DOHH2 (cell line): Measurements from ENCODE around the gene GCAT.

Experiments used
- H3F3A ChIP-seq: fragments of 200-600 bp; sonication (generic), shearing (Covaris generic); 2 replicates; pipeline ENCODE4 v1.6.0; 2016; ENCODE audit warnings: antibody characterized with exemption, mild to moderate bottlenecking; ENCODE audit not compliant: control insufficient read depth, insufficient read depth
- H3K27ac ChIP-seq: fragments of 200-600 bp; sonication (generic); 2 replicates; pipeline ENCODE4 v1.5.1; 2014; ENCODE audit warnings: low read depth, mild to moderate bottlenecking, low read length, moderate library complexity
- H3K27me3 ChIP-seq: fragments of 200-600 bp; sonication (generic); 2 replicates; pipeline ENCODE4 v1.6.1; 2014; ENCODE audit warnings: mild to moderate bottlenecking, low read length, mixed read lengths; ENCODE audit not compliant: control insufficient read depth
- H3K36me3 ChIP-seq: fragments of 200-600 bp; sonication (generic); 2 replicates; pipeline ENCODE4 v1.6.1; 2014; ENCODE audit warnings: mild to moderate bottlenecking, low read length, moderate library complexity, mixed read lengths; ENCODE audit not compliant: control insufficient read depth
- H3K4me1 ChIP-seq: fragments of 200-600 bp; sonication (generic); 2 replicates; pipeline ENCODE4 v1.6.1; 2014; ENCODE audit warnings: mild to moderate bottlenecking, low read length, mixed read lengths; ENCODE audit not compliant: control insufficient read depth
- H3K4me2 ChIP-seq: fragments of 200-600 bp; sonication (generic); 2 replicates; pipeline ENCODE4 v1.6.0; 2014; ENCODE audit warnings: mild to moderate bottlenecking, low read length, moderate library complexity
- H3K4me3 ChIP-seq: fragments of 200-600 bp; sonication (generic); 2 replicates; pipeline ENCODE4 v1.5.1; 2014; ENCODE audit warnings: mild to moderate bottlenecking, low read length, mixed read lengths
- H3K79me2 ChIP-seq: fragments of 200-600 bp; sonication (generic); 2 replicates; pipeline ENCODE4 v1.6.1; 2014; ENCODE audit warnings: mild to moderate bottlenecking, low read length, mixed read lengths; ENCODE audit not compliant: control insufficient read depth
- H3K9me2 ChIP-seq: fragments of 200-600 bp; sonication (generic); replicated peaks from 2 replicates; pipeline ENCODE4 v1.6.1; 2014; ENCODE audit warnings: mild to moderate bottlenecking, low read length, mixed read lengths; ENCODE audit not compliant: control insufficient read depth
- H3K9me3 ChIP-seq: fragments of 200-600 bp; sonication (generic); 2 replicates; pipeline ENCODE4 v1.6.1; 2014; ENCODE audit warnings: antibody characterized with exemption, low read length, mixed read lengths; ENCODE audit not compliant: control insufficient read depth, insufficient read depth
- H4K20me1 ChIP-seq: fragments of 200-600 bp; sonication (generic); 2 replicates; pipeline ENCODE4 v1.6.0; 2014; ENCODE audit warnings: low read depth, mild to moderate bottlenecking, antibody characterized with exemption, low read length, moderate library complexity; ENCODE audit not compliant: control insufficient read depth, insufficient read depth
- CTCF ChIP-seq: fragments of 200-600 bp; sonication (generic); IDR thresholded peaks from one replicate; pipeline ENCODE4 v1.5.1; 2014; ENCODE audit warnings: antibody characterized with exemption, mild to moderate bottlenecking, low read depth, low read length; ENCODE audit not compliant: poor library complexity, severe bottlenecking
- EZH2phosphoT487 ChIP-seq: fragments of 200-600 bp; sonication (generic); IDR thresholded peaks from 2 replicates; pipeline ENCODE4 v1.6.1; 2017; ENCODE audit warnings: borderline replicate concordance, mild to moderate bottlenecking, antibody characterized with exemption, low read length, moderate library complexity, mixed read lengths

The GCAT gene

GRCh38 chr22:37849089-37849751, 41.5 kb downstream of the GCAT start, which contains the start of gene EIF3L:
Gene EIF3L (plus strand): TSS chr22:37849419. CDS start chr22:37849450, 31 bp downstream.
- 0 out of 2 replicates have a peak, but pooled peaks cover 5% of the 10 kb centered on the region for H4K20me1 ChIP-seq
- TF ChIP-seq CTCF (no peak), EZH2phosphoT487 (no peak)
- H3K27ac ChIP-seq = peak within 1 kb of the TSS; percentile 51
- H3K27me3 ChIP-seq = no peaks in the 10 kb centered on the region
- peaks cover 60% of the 10 kb centered on the region for H3K36me3 ChIP-seq
- H3K9me2 ChIP-seq = no peaks in the 10 kb centered on the region
- peaks cover 34% of the 10 kb centered on the region for H3K4me1 ChIP-seq
- peak within 1 kb of the TSS; percentile 98 for H3K4me2 ChIP-seq
- H3K4me3 ChIP-seq = peak within 1 kb of the TSS; percentile 98
- H3K79me2 ChIP-seq = peaks cover 73% of the 10 kb centered on the region
- peaks cover 20% of the 10 kb centered on the region for H3F3A ChIP-seq
- peaks cover 7% of the 10 kb centered on the region; the same call in 1 of the 2 replicates for H3K9me3 ChIP-seq

GRCh38 chr22:37850801-37851200, 43.1 kb downstream of the GCAT start:
- Histone ChIP-seq H3K27me3 (no peaks in the 10 kb centered on the region), H3K27ac (no peak overlapping the region), H3K9me2 (no peaks in the 10 kb centered on the region), H3K79me2 (peaks cover 84% of the 10 kb centered on the region), H3K9me3 (no peaks in the 10 kb centered on the region), H3K36me3 (peaks cover 76% of the 10 kb centered on the region), H3K4me2 (peak overlapping the region; percentile 98), H3F3A (peaks cover 12% of the 10 kb centered on the region; the same call in 1 of the 2 replicates), H3K4me3 (peak overlapping the region; percentile 98), H3K4me1 (peaks cover 28% of the 10 kb centered on the region), H4K20me1 (0 out of 2 replicates have a peak, but pooled peaks cover 5% of the 10 kb centered on the region)
- TF ChIP-seq EZH2phosphoT487 = no peak
- TF ChIP-seq CTCF = no peak

GRCh38 chr22:37852418-37852817, 44.7 kb downstream of the GCAT start:
- no peaks in the 10 kb centered on the region for H3K9me2 ChIP-seq
- no peak overlapping the region for H3K27ac ChIP-seq
- H3K36me3 ChIP-seq = peaks cover 90% of the 10 kb centered on the region
- no peaks in the 10 kb centered on the region for H3K27me3 ChIP-seq
- H3K4me3 ChIP-seq = no peak overlapping the region
- peaks cover 7% of the 10 kb centered on the region; the same call in 1 of the 2 replicates for H3F3A ChIP-seq
- peaks cover 28% of the 10 kb centered on the region for H3K4me1 ChIP-seq
- no peaks in the 10 kb centered on the region for H3K9me3 ChIP-seq
- 0 out of 2 replicates have a peak, but pooled peaks cover 5% of the 10 kb centered on the region for H4K20me1 ChIP-seq
- no peak overlapping the region for H3K4me2 ChIP-seq
- peaks cover 87% of the 10 kb centered on the region for H3K79me2 ChIP-seq
- TF ChIP-seq EZH2phosphoT487 (no peak), CTCF (no peak)
